ENCODE measurements around the gene GPR146.

GPR146 gene

DNA sequence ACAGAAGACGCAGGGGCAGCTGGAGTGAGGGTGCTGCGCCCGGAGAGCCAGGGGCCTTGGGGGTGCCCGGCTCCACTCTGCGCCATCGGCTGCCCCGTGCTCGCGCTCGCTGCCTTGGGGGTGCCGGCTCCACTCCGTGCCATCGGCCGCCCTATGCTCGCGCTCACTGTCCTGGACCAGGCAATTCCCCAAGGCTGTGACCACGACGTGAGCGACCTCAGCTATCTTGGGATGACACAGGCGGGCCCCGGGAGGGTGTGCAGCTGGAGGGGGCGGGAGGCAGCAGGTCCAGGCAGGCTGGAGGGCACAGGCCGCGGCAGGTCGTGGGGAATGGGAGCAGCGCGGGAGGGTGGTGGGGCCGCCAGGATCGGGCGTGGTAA is 31.6 kb upstream of the GPR146 start:
- Histone ChIP-seq H2AFZ (no peak overlapping the region), H3K27me3 (ENCODE audit: control insufficient read depth, insufficient read depth, low read length) (no peaks in the 10 kb centered on the region), H3K4me3 (ENCODE audit: low read depth, low read length) (no peak overlapping the region), H3K9me3 (ENCODE audit: control insufficient read depth, low read length) (no peaks in the 10 kb centered on the region), H3K79me2 (no peaks in the 10 kb centered on the region), H3K4me2 (ENCODE audit: low read length) (no peak overlapping the region), H3K36me3 (ENCODE audit: control insufficient read depth, insufficient read depth, low read length) (no peaks in the 10 kb centered on the region), H3K4me1 (no peaks in the 10 kb centered on the region), H3K27ac (no peak overlapping the region), H3K9ac (no peak overlapping the region)
- TF ChIP-seq, protein P1, sequence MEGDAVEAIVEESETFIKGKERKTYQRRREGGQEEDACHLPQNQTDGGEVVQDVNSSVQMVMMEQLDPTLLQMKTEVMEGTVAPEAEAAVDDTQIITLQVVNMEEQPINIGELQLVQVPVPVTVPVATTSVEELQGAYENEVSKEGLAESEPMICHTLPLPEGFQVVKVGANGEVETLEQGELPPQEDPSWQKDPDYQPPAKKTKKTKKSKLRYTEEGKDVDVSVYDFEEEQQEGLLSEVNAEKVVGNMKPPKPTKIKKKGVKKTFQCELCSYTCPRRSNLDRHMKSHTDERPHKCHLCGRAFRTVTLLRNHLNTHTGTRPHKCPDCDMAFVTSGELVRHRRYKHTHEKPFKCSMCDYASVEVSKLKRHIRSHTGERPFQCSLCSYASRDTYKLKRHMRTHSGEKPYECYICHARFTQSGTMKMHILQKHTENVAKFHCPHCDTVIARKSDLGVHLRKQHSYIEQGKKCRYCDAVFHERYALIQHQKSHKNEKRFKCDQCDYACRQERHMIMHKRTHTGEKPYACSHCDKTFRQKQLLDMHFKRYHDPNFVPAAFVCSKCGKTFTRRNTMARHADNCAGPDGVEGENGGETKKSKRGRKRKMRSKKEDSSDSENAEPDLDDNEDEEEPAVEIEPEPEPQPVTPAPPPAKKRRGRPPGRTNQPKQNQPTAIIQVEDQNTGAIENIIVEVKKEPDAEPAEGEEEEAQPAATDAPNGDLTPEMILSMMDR (IDR thresholded peaks at IDR 0.05) = no peak

GRCh38 chr7:1013581-1013980 is 30.8 kb upstream of the GPR146 start:
- Histone ChIP-seq H3K27me3 (ENCODE audit: control insufficient read depth, insufficient read depth, low read length) (no peaks in the 10 kb centered on the region), H3K4me1 (no peaks in the 10 kb centered on the region), H3K9me3 (ENCODE audit: control insufficient read depth, low read length) (no peaks in the 10 kb centered on the region), H3K27ac (no peak overlapping the region), H3K79me2 (no peaks in the 10 kb centered on the region), H2AFZ (no peak overlapping the region), H3K4me2 (ENCODE audit: low read length) (no peak overlapping the region), H3K9ac (no peak overlapping the region), H3K36me3 (ENCODE audit: control insufficient read depth, insufficient read depth, low read length) (no peaks in the 10 kb centered on the region), H3K4me3 (ENCODE audit: low read depth, low read length) (no peak overlapping the region)
- TF ChIP-seq, protein P1 (IDR thresholded peaks at IDR 0.05) = no peak

DNA sequence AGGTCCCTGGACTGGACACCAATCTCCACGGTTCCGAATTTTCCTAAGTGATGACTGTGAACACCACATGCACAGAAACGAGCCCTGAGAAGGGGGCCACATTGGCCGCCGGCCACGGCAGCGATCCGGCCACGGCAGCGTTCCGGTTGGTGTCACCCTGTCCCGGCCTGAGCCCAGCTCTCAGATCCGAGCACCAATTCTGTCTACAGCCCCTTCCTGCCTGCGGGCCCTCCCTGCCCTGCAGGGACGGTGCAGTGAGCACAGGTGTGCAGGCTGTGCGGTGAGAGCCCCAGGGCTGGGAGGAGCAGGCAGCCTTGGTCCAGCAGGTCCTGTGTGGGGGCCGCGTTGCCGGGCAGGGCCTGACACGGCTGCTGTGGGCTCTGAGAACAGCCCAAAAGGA is 29.7 kb upstream of the GPR146 start:
- TF ChIP-seq, protein P1 (IDR thresholded peaks at IDR 0.05) = no peak
- Histone ChIP-seq H3K9me3 (ENCODE audit: control insufficient read depth, low read length) (no peaks in the 10 kb centered on the region), H3K79me2 (no peaks in the 10 kb centered on the region), H3K27me3 (ENCODE audit: control insufficient read depth, insufficient read depth, low read length) (no peaks in the 10 kb centered on the region), H3K9ac (no peak overlapping the region), H3K36me3 (ENCODE audit: control insufficient read depth, insufficient read depth, low read length) (no peaks in the 10 kb centered on the region), H2AFZ (no peak overlapping the region), H3K27ac (no peak overlapping the region), H3K4me3 (ENCODE audit: low read depth, low read length) (no peak overlapping the region), H3K4me2 (ENCODE audit: low read length) (no peak overlapping the region), H3K4me1 (no peaks in the 10 kb centered on the region)

- TF ChIP-seq, protein P1 (IDR thresholded peaks at IDR 0.05) = no peak
- H2AFZ ChIP-seq = no peak overlapping the region
Measured at GRCh38 chr7:1015196-1016121, 28.9 kb upstream of the GPR146 start.

More at GRCh38 chr7:1015196-1016121, 28.9 kb upstream of the GPR146 start:
- Histone ChIP-seq H3K27ac (no peak overlapping the region), H3K9me3 (ENCODE audit: control insufficient read depth, low read length) (no peaks in the 10 kb centered on the region), H3K4me3 (ENCODE audit: low read depth, low read length) (no peak overlapping the region), H3K4me1 (no peaks in the 10 kb centered on the region), H3K36me3 (ENCODE audit: control insufficient read depth, insufficient read depth, low read length) (no peaks in the 10 kb centered on the region), H3K79me2 (peaks cover 5% of the 10 kb centered on the region), H3K9ac (no peak overlapping the region), H3K27me3 (ENCODE audit: control insufficient read depth, insufficient read depth, low read length) (no peaks in the 10 kb centered on the region), H3K4me2 (ENCODE audit: low read length) (no peak overlapping the region)

Data from parathyroid adenoma (tissue), 2 donors.